GM21825 (cell line): ENCODE results near the gene KHDC1.
"Not testable (repeated sequence)": the region's sequence is repeated elsewhere in the genome, so short reads cannot be mapped to it uniquely, and the experiment has no call there.

Experiments
- ATAC-seq: cut with Tn5 transposase; IDR thresholded peaks from one replicate; pipeline ENCODE4 v1.9.1; 2021; ENCODE audit warnings: mild to moderate bottlenecking, moderate library complexity; ENCODE audit not compliant: unreplicated experiment

The KHDC1 gene

GRCh38 chr6:73252703-73253102, 10.3 kb downstream of the KHDC1 start:
- no peak for ATAC-seq

GRCh38 chr6:73250016-73250415, 13.0 kb downstream of the KHDC1 start:
- ATAC-seq: no peak

GRCh38 chr6:73248192-73248903, 14.6 kb downstream of the KHDC1 start:
- ATAC-seq: no peak

GRCh38 chr6:73242001-73242400, 21.0 kb downstream of the KHDC1 start:
- no peak for ATAC-seq

- no peak for ATAC-seq
Observed at GRCh38 chr6:73240730-73241129, 22.3 kb downstream of the KHDC1 start.

GRCh38 chr6:73236144-73236750, 26.7 kb downstream of the KHDC1 start:
- ATAC-seq: no peak

- no peak for ATAC-seq
Observed at GRCh38 chr6:73234733-73235132, 28.3 kb downstream of the KHDC1 start.

- ATAC-seq: not testable (repeated sequence)
Observed at GRCh38 chr6:73233971-73234370, 29.0 kb downstream of the KHDC1 start.

- ATAC-seq: no peak
Observed at GRCh38 chr6:73233048-73233447, 29.9 kb downstream of the KHDC1 start.

GRCh38 chr6:73231986-73232391, 31.0 kb downstream of the KHDC1 start:
- peak; percentile 68 for ATAC-seq

- ATAC-seq: no peak
Observed at GRCh38 chr6:73227606-73228255, 35.3 kb downstream of the KHDC1 start.

- ATAC-seq: no peak
Observed at GRCh38 chr6:73225396-73225795, 37.6 kb downstream of the KHDC1 start, which contains the start of gene KHDC1L. TSS of gene KHDC1L (minus strand) at chr6:73225496. CDS start at chr6:73225408, 88 bp downstream.

- no peak for ATAC-seq
Observed at GRCh38 chr6:73216859-73217258, 46.1 kb downstream of the KHDC1 start.

- ATAC-seq: no peak
Observed at GRCh38 chr6:73209117-73209516, 53.9 kb downstream of the KHDC1 start.

GRCh38 chr6:73207221-73207837, 55.7 kb downstream of the KHDC1 start:
- no peak for ATAC-seq

GRCh38 chr6:73204252-73204651, 58.7 kb downstream of the KHDC1 start:
- ATAC-seq: no peak

GRCh38 chr6:73203098-73203497, 59.9 kb downstream of the KHDC1 start:
- ATAC-seq: no peak

GRCh38 chr6:73200735-73201134, 62.3 kb downstream of the KHDC1 start:
- ATAC-seq: no peak

- ATAC-seq: no peak
Observed at GRCh38 chr6:73200247-73200646, 62.7 kb downstream of the KHDC1 start.

GRCh38 chr6:73194744-73195143, 68.3 kb downstream of the KHDC1 start:
- ATAC-seq: no peak

GRCh38 chr6:73193302-73193701, 69.7 kb downstream of the KHDC1 start:
- ATAC-seq: not testable (repeated sequence)
